Effector CD8-positive, alpha-beta T cell (primary cell): ENCODE data around the gene PTCH2.

Experiments used
- DNase-seq: peaks from one replicate; lab custom pipeline; 2025; lab: John Stamatoyannopoulos, UW

Gene PTCH2

DNA sequence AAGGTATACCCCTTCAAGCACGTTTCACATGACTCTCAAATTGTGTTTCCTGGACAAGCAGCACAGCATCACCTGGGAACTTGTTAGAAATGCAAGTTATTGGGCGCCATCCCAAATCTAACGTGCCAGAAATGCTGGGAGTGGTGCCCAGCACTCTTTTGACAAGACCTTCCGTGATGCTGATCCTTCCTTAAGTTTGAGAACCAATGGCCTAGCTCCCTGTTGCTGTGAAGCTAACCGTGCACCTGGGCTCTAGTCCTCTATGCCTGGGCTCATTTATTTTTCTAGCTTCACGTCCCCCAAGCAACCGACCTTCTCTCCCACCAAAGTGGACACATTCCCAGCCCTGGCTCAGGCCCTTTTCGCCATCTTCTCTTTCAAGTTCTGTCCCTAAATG lies 59.4 kb downstream of the PTCH2 start:
- no peak for DNase-seq

GRCh38 chr1:44780583-44781121 lies 62.4 kb downstream of the PTCH2 start:
- DNase-seq: no peak

DNA sequence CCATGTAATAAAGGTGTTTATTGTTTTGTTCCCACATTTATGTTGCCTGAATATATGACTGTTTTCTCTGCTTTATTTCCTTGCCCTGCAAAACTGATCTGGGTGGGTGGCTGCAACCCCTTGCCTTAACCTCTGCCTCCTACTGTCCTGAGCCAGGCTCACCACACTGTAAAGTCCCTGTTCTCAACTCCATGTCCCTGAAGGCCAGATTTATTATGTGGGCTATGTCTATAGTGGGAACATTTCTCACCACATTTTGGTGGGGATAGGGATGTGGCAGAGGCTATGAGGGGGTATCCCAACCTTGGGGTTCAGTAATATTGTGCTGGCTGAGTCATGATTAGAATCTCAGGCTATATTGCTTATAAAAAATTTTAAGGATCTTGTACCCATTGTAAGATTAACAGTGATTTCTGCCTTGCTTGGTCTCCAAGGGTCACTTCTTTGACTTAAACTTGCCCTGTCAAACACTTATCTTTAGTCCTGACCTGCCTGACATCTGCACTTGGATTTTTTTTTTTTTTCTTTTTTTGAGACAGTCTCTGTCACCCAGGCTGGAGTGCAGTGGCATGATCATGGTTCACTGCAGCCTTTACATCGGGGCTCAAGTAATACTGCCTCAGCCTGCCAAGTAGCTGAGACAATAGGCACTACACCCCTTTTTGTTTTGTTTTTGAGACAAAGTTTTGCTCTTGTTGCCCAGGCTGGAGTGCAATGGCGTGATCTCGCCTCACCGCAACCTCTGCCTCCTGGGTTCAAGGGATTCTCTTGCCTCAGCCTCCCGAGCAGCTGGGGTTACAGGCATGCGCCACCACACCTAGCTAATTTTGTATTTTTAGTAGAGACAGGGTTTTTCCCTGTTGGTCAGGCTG lies 64.1 kb downstream of the PTCH2 start:
- no peak for DNase-seq

DNA sequence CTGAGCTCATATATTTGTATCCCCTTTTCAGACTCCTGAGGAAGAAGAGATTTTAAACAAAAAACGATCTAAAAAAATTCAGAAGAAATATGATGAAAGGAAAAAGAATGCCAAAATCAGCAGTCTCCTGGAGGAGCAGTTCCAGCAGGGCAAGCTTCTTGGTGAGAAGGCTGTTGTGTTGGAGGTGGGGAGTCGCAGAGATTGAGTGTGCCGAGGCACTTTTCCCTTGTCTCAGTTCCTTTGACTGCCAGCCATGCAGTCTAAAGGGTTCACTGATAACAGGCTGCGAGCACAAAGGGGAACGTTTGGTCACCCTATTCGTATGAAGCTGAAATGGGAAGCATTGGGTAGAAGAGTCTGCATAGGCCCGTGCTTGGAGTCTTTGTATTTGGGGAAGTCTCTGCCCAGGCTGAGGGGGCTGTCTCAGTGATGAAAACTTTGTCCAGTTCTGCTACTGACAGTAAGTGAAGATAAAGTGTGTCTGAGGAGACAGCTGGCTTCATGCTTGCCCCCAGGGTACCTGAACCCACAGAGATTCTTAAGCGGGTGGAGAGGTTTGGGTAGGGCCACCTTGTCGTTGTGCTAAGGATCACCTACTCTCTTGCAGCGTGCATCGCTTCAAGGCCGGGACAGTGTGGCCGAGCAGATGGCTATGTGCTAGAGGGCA lies 65.0 kb downstream of the PTCH2 start:
- DNase-seq: no peak

DNA sequence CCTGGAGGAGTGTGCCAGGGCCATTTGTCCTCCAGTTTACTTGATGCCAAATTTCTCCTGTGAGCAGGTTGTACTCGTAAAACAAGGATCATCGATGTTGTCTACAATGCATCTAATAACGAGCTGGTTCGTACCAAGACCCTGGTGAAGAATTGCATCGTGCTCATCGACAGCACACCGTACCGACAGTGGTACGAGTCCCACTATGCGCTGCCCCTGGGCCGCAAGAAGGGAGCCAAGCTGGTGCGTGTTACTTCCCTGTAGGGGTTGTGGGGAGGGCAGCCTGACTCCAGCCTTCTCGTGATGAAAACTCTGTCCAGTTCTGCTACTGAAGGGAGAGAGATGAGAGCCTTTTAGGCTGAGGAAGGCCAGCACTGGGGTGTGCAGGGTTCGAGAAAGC lies 65.5 kb downstream of the PTCH2 start:
- DNase-seq: no peak

GRCh38 chr1:44776730-44777068 lies 66.4 kb downstream of the PTCH2 start:
- no peak for DNase-seq

GRCh38 chr1:44775930-44776729 lies 66.9 kb downstream of the PTCH2 start:
- DNase-seq: no peak

GRCh38 chr1:44775078-44775929 lies 67.7 kb downstream of the PTCH2 start, which contains the start of gene RPS8:
Gene RPS8, plus strand, starts transcription at chr1:44775540. Its CDS starts 57 bp downstream, at chr1:44775597.
- peak; percentile 80 for DNase-seq
